Neural cell (in vitro differentiated cells): ENCODE results near the gene BCL2.

Experiments
- EP300 ChIP-seq: fragments of 450-650 bp; conservative IDR thresholded peaks from 2 replicates; pipeline ENCODE4 v1.6.1; 2014; ENCODE audit warnings: antibody characterized with exemption, mild to moderate bottlenecking, moderate library complexity; ENCODE audit not compliant: poor library complexity, severe bottlenecking
- MXI1 ChIP-seq: fragments of 450-650 bp; conservative IDR thresholded peaks from 2 replicates; pipeline ENCODE4 v1.6.1; 2014; ENCODE audit warnings: antibody characterized with exemption, mild to moderate bottlenecking; ENCODE audit not compliant: poor library complexity, severe bottlenecking
- REST ChIP-seq: IDR thresholded peaks from 2 replicates; pipeline ENCODE4 v1.6.1; 2012; ENCODE audit warnings: borderline replicate concordance
- SMC3 ChIP-seq: fragments of 450-650 bp; conservative IDR thresholded peaks from 2 replicates; pipeline ENCODE4 v1.6.1; 2014; ENCODE audit warnings: antibody characterized with exemption, mild to moderate bottlenecking, moderate library complexity; ENCODE audit not compliant: poor library complexity
- TAF1 ChIP-seq: IDR thresholded peaks from 2 replicates; pipeline ENCODE4 v1.6.1; 2012; ENCODE audit warnings: low read depth
- TF ChIP-seq, protein P1 (sequence below): fragments of 450-650 bp; IDR thresholded peaks from 2 replicates; pipeline ENCODE4 v1.5.1; 2014; ENCODE audit warnings: antibody characterized with exemption, mild to moderate bottlenecking, moderate library complexity; ENCODE audit not compliant: poor library complexity, severe bottlenecking

- no peak for TF ChIP-seq REST
- TF ChIP-seq, protein P1, sequence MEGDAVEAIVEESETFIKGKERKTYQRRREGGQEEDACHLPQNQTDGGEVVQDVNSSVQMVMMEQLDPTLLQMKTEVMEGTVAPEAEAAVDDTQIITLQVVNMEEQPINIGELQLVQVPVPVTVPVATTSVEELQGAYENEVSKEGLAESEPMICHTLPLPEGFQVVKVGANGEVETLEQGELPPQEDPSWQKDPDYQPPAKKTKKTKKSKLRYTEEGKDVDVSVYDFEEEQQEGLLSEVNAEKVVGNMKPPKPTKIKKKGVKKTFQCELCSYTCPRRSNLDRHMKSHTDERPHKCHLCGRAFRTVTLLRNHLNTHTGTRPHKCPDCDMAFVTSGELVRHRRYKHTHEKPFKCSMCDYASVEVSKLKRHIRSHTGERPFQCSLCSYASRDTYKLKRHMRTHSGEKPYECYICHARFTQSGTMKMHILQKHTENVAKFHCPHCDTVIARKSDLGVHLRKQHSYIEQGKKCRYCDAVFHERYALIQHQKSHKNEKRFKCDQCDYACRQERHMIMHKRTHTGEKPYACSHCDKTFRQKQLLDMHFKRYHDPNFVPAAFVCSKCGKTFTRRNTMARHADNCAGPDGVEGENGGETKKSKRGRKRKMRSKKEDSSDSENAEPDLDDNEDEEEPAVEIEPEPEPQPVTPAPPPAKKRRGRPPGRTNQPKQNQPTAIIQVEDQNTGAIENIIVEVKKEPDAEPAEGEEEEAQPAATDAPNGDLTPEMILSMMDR: no peak
- TF ChIP-seq MXI1: no peak
- TF ChIP-seq SMC3: no peak
- no peak for TF ChIP-seq EP300
- TF ChIP-seq TAF1: no peak
Observed at GRCh38 chr18:63177259-63177658, 142.3 kb downstream of the BCL2 start.
